GM18519 (cell line): Measurements from ENCODE around the gene TFR2.

ENCODE experiments used
- ATAC-seq: cut with Tn5 transposase; IDR thresholded peaks from one replicate; pipeline ENCODE4 v1.9.1; 2021; ENCODE audit warnings: mild to moderate bottlenecking, moderate library complexity; ENCODE audit not compliant: unreplicated experiment, low FRiP score

Gene TFR2

DNA sequence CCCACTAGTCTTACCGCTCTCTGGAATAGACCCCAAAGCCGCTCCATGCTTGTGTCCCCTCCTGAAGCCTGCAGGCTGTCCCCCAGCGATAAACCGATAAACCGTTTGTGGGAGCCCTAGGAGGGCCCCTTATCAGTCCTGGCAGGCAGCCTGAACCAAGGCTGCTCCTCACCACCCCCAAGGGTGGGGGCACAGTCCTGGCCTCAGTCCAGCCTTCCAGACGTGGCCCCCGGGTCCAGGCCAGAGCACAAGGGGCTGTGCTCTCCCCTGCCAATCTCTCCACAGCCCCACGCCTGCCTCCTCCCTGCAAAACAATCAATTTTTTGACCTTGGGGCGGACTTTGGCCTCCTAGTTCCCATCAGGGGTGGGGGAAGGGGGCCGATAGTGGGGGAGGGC, at the start of gene TFR2:
TFR2 (minus strand) TSS at position 90 of the 397 bp plus-strand sequence; CDS start at position 47, 43 bp downstream.
- no peak for ATAC-seq

DNA sequence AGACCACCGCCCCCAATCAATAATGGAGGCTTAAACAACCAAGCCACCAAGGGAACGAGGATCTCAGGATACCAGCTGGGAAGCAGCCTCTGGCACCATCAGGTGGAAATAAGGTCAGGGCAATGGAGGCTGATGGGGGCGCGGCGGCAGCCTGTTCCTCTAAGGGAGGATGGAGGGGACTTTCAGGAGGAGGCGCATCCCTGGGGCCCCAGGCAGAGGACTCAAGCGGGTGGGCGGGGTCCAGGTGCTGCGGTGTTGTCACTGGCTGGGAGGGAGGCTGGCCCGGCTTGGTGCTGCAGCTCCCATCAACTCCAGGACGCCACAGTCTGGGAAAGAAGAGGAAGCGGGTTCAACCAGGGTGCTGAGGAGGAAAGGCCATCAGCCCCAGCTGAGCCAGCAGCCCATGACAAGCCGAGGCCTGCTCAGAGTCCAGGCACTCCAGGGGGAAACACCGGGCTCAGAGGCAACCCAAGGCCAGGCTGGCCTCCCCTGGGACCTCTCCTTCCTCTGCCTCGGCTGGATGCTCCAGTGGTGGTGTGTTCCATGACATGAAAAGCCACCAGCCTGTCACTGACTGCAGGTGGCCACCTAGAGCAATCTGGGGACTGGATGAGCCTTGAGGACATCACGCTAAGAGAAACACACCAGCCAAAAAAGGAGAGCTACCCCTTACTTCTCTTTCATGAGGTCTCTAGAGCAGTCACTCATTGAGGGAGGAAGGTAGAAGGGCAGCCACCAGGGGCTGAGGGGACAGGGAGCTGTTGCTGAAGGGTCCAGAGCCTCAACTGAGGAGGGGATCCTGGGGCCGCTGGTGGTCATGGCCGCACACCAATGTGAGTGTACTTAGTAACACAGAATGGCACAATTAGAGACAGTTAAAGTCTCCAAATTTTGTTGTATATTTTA, 48.1 kb upstream of the TFR2 start:
- no peak for ATAC-seq

DNA sequence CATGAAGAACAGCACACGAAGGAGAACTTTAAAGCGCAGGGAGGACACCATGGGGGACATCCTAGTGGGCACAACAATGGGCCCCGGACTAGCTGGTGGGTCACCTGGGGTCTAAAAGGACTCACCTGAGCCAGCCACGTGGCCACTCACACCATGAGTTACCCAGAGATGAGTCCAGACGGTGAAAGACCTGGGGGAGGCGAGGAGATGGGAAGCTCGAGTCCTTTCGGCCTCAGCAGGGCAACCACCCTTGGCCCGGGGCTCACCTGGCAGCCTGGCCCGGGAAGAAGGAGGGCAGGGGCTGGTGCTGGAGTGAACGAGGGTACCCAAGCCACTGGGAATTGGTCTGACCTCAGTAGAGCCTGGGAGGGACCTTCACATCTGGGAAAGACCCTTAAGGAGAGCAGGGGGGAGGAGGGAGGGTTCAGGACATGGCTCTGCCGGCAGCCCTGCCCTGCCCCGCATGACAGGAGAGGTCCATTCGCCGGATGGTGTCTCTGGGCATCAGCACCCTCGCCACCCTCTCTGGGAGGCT, 47.0 kb upstream of the TFR2 start:
- no peak for ATAC-seq

DNA sequence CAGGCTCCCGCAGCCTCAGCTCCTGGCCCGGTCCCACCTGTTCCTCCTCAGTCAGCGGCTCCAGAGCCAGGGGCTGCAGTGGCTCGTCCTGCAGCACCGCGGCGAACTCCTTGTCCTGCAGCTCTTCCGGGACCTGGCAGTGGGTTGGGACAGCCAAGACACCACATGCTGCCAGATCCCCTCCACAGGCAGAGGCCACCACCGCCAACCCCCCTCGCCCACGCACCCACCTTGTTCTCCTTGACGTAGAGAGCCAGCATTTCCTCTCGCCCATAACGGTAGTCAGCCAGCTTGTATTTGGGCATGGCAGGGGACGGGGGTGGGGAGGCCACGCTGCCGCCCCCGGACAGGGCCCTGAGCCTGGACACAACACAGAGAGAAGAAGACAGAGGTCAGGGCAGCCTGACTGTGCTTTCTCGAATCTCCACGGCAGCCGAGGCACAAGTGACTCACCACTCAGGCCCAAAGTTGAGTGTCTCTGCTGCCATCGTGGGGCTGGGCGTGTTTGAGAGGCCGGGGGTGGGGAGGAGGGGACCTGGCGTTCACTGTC, 46.5 kb upstream of the TFR2 start:
- no peak for ATAC-seq

DNA sequence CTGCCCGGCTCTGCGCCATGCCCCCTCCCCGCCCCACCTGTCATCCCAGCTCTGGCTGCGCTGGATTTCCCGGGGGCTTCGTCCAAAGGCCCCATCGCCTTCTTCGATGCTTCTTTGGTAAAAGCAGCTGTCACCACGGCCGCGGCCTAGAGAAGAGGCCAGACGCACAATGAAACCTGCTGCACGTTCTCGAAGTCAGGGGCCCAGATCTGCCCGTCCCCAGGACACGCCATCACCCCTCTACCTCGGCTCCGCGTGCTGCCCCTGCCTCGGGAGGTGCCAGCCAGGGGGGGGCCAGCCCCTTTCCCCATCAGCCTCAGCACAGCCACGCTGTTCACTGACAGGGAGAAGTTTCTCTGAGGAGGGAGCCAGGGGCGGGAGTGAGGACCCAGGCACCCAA, 45.9 kb upstream of the TFR2 start:
- no peak for ATAC-seq

DNA sequence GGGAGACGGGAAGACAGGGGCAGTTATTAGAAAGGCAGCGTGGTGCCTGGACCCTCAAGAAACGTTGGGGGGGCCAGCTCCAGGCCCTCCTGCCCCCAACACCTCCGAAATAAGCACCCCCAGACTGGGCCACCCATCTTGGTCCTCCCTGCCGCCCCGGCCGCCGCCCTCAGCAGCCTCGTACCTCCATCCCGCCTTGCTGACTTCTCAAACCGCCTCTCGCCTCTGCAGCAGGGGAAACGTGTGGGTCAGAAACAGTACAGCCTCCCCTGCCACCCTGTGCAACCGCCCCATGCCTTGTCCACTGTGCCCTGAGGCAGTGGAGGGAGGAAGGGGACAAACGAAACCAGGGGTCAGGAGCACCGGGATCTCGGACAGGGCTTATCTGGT, 45.5 kb upstream of the TFR2 start:
- ATAC-seq = no peak

DNA sequence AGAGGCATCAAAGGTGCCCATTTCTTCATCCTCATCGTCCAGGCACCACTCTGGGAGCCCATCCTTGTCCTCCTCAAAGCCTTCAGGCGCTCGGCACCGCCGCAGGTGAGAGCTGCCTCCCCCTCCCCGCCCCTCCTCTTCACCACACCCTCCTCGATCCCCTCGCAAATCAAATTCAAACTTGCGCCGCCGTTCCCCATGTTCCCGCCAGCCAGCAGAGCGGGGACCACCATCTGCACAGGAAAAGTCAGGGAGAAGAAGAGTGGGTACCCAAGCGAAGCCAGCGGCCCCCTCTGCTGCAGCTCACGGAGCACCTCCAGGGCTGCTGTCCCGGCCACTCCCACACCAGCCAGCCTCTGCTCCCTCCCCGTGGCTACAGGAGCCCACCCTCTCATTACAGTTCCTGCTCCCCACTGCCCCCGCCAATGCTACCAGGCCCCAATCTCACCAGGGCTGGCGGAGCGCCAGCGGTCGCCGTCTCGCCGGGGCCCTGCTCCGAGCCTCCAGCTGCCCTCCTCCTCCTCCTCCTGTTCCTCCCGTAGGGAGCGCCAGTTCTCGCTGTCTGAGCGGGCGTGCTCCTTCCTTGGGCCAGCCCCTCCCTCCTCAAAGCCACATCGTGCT, 45.0 kb upstream of the TFR2 start:
- ATAC-seq = no peak

DNA sequence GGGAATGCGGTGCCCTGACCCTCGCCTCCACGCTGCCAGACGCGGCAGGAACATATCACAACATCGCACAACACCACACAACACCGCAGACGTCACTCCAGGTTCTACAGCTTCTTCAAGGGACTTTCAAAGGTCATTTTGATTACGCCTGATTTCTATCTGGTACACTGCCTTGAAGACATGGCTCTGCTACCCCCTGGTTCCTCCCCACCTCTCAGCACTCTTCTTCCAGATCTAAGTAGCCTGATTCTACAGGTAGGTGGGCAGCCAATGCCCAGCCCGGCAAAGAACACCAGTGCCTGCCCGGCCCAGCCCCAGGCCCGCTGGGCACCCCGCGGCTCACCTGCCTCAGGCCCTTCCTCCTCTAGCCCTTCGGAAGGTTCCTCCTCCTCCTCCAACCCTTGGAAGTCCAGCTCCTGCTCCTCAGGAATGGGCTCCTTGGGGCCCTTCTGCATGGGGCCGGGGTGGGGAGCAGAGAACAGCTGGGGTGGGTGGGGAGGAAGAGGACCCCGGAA, 44.3 kb upstream of the TFR2 start:
- ATAC-seq = no peak

DNA sequence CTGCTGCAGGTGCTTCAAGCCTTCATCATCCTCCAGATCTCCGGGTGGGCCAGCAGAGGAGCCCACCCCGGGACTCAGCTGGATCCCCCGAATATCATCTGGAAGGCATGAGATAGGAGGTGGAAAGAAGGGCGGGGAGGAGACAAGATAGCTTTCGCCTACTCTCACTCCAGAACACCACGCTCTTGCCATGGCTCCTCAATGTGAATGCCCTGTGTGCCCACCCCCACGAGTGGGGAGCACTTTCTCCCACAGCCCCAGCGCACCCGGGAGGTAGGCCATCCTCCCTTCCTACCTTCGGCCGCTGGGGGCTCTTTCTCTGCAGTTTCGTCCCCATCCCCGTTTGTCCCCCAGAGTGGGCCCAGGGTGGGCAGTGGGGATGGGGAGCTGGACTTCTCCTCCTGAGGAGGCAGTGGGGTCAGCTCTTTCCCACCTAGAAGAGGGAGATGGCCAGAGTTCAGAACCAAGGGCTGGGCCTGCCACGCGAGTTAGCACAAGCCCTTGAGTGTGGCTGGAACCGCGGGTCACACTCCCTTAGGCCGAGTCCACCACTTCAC, 43.8 kb upstream of the TFR2 start:
- no peak for ATAC-seq

DNA sequence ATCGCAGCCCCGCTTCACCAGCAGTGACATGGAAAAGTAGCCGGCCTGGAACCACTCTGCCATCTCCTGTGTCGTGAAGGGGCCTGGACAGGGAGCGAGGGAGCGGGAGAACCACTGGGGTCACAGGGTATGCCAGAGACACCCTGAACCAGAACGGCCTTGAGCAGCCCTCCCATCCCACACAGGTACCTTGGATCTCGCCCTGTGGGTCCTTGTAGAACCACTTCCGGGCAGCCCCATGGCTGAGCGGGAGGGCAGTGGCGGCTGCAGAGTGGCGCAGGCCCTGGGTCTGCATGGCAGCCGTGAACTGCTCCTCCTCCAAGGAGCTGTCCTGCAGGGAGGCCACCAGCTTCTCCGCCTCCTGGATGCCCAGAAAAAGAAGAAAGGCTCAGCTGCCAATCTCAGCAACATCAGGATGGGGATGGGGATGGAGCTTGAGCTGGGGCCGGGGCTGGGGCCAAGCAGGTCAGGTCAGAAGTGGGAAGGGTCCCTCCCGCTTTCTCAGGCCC, 43.2 kb upstream of the TFR2 start:
- no peak for ATAC-seq

DNA sequence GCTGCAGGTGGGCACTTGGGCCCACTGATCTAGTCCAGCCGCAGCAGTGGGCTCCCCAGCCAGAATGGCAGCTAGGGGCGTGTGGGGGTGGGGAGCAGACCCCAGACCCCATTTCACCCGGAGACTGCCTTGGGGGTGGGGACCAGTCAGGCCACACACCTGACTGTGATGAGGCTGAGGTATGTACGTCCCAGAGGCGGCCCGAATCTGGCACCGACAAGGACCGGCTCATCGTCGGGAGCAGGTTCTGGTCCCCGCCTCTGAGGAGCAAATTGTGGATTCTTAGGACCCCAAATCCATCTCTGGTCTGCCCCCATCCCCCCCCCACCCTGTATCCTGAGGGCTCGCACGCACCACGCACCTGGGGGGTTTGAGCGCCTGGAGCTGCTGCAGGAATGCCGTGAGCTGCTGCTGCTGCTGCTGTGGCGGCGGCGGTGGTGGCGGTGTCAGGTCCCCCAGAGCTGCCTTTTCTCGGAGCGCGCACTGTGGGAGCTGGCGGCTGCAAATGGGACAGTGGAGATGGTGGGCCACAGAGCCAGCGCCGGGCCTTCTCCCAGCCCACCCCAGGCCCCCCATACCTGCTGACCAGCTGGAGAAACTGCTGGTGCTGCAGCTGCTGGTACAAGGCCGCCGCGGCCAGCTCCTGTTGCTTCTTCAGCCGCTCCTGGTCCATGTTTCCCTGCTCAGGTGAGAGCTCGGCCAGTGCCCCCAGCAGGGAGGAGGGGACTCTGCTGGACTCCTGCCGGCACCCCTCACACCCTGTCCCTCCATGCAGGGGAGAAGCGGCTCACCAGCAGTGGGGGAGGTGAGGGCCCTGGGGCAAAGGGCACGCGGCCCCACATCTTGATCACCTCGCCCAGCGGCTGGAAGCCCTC, 42.5 kb upstream of the TFR2 start:
- ATAC-seq = no peak

DNA sequence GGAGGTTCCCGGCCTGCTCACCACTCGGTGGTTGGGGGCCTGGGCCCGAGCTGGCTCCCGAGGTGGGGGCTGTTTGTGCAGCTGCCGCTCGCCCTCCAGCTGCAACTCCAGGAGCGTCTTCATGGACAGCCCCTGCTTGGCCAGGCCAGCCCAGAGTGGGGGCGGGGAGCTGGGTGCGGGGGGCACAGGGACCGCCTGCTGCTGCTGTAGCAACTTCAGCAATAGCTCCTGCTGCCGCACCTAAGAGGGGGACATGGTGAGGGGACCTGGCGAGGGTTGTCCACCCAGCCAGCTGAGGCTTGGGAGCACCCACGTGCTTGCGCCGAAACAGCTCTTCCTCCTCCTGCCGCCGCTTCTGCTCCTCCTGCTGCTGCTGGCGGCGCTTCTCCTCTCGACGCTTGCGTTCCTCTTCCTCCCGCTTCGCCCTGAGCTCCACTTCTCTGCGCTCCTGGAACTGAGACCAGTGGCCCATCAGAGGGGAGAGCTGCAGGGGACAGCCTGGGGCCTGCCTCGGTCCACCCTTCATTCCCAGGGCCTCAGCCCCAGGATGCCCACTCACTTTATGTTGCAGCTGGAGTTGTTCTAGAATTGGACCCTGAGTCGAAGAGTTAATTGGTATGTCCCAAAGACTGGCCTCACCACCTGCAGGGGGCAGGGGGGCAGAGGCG, 41.8 kb upstream of the TFR2 start:
- no peak for ATAC-seq

DNA sequence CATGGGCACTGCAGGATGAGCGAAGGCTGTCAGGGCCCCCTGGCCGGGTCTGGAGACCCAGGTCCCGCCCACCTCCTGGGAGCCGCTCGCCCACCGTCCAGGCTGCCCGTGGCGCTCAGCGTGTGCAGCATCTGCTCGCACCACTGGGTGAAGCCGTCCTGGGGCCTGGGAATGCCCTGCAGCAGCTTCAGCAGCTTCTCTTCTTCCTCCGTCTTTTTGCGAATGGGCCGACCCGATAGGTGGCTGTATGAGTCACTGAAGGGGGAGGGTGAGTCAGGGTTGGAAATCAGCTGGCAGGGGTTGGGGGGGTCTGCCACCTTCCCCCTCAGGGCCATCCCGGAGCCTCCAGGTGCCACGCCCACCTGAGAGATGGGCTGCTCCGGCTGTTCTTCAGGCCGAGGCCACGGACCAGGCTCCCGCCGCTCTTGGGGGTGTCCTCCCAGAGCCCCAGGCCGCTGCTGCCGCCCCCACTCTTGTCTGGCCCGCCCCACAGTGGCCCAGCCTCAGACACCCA, 40.9 kb upstream of the TFR2 start:
- ATAC-seq = no peak

DNA sequence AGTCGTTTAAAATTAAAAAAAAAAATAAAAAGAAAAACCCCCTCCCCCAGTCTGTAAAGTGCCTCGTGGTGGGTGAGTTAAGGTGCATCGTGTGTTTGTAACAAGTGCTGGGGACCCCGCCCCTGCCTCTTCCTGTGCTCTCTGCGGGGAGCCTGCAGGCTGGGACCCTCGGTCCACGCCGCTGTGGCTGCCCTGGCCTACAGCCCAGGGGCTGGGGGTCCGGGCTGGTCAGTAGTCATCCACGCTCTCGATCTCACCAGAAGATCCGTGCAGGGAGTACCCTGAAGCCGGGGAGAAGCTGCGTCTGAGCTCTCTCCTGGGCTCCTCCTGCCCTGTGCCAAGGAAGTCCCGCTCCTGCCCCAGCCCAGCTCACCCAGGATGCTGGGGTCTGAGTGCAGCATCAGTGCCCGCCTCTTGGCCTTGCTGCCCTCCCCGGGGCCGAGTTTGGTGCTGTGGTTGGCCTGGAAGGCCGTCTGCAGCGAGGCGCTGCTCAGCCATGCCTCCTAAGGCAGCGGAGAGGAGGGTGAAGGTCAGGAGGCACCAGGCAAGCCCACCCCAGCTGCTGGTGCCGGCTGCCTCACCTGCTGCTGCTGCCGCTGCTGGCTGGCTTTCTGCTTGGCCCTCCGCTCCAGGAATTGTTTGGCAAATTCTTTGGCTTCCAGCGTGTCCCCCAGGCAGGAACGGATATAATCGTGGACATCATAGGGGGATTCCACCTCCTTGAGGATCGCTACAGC, 40.3 kb upstream of the TFR2 start:
- no peak for ATAC-seq

DNA sequence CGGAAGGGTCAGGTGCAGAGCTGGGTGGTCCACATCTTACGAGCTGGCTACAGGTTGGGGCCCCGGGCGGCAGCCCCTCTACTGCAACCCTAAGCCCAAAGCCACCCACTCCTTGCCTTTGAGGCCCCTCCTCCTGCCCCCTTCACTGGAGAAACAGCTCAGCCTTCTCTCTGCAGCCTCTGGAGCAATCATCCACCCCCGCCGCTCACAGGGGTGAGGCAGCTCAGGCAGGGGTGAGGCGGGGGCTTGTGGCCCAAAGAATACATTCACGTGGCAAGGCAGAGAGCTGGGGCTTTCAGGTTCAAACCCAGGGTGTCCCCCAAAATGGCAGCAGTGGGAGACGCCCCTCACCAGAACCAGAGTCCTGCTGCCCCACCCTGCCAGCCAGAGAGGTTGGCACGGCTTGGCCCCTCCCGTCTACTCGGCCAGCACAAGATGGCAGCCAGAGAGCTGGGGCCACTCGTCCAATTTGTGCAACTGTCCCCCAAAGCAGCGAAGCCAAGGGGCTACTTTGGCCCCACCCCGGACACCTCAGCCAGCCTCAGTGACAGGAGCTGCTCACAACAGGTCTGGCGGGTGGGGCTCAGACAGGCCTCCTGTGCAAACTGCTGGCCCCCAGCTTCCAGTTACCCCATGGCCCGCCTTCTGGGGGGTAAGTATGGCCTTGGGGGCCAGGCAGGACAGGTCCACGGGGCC, 39.4 kb upstream of the TFR2 start:
- no peak for ATAC-seq

DNA sequence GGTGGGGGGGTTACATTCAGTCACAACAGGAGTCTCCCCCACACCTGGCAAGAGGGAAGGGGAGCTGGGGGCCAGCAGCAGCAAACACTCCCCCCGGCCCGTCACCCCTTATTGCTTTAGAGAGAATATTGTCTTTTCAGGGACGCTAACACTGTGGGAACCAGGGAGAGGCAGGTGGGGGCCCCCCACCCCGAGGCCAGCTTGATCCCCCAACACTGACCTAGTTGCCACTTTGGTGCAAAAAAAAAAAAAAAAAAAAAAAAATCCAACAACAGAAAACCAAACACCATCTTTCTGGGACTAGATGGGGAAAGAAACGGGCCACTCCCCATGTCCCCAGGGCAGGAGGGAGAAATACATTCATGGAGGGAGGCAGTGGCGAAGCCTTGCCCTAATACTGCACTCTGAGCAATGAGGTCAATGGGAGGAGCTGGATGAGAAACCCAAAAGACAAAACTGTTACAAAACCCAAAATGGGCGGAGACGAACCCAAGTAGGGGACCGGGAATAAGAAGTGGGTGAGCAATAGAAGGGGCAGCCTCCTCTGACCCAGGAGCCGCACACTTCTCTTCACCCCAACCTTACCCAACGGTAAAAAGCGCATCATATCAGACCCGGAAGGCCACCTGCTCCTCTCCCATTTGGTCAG, 38.7 kb upstream of the TFR2 start:
- ATAC-seq = no peak
